Liver (tissue), 9 donors: Measurements from ENCODE around the gene MAN2A2. TPM values are rescaled to one million over a fixed set of nuclear protein-coding genes. Genes with fewer than 3 reads are reported as not detected.

ENCODE experiments used
- DNase-seq: peaks from one replicate; pipeline ENCODE4 v3.0.0-alpha.2; 2017; ENCODE audit warnings: low spot score
- H3K27ac ChIP-seq, 2 donors: one replicate each; pipeline ENCODE4 v1.7.0; 2013; ENCODE audit warnings: inconsistent platforms in 2 of 2, low read length in 2 of 2, control low read depth in 1 of 2, low read depth in 1 of 2, mild to moderate bottlenecking in 1 of 2
- H3K27me3 ChIP-seq, 4 donors: one replicate each; pipeline versions ENCODE4 v1.6.1 to v1.7.0; 2013; ENCODE audit warnings: low read length in 3 of 4, inconsistent platforms in 1 of 4, mild to moderate bottlenecking in 1 of 4, moderate library complexity in 1 of 4; ENCODE audit not compliant: control insufficient read depth in 4 of 4, insufficient read depth in 4 of 4
- H3K36me3 ChIP-seq, 4 donors: one replicate each; pipeline versions ENCODE4 v1.6.1 to v1.7.0; 2013; ENCODE audit warnings: low read length in 3 of 4, mild to moderate bottlenecking in 3 of 4, low read depth in 1 of 4, moderate library complexity in 1 of 4; ENCODE audit not compliant: control insufficient read depth in 4 of 4, insufficient read depth in 3 of 4
- H3K4me1 ChIP-seq, 4 donors: one replicate each; pipeline versions ENCODE4 v1.6.1 to v1.7.0; 2013; ENCODE audit warnings: low read length in 3 of 4, mild to moderate bottlenecking in 3 of 4, moderate library complexity in 1 of 4; ENCODE audit not compliant: control insufficient read depth in 4 of 4, insufficient read depth in 4 of 4
- H3K4me3 ChIP-seq, 3 donors: one replicate each; pipeline versions ENCODE4 v1.6.1 to v1.7.0; 2013; ENCODE audit warnings: low read length in 3 of 3, control low read depth in 1 of 3, low read depth in 1 of 3, mild to moderate bottlenecking in 1 of 3
- H3K9ac ChIP-seq, 2 donors: one replicate each; pipeline ENCODE4 v1.7.0; 2013; ENCODE audit warnings: low read length in 2 of 2, mild to moderate bottlenecking in 2 of 2, moderate library complexity in 2 of 2, control low read depth in 1 of 2, low read depth in 1 of 2
- H3K9me3 ChIP-seq, 4 donors: one replicate each; pipeline versions ENCODE4 v1.6.1 to v1.7.0; 2013; ENCODE audit warnings: low read length in 3 of 4; ENCODE audit not compliant: control insufficient read depth in 4 of 4
- ATF3 ChIP-seq: IDR thresholded peaks from 2 replicates; pipeline ENCODE4 v1.6.1; 2016; ENCODE audit warnings: antibody characterized with exemption
- EGR1 ChIP-seq, 2 donors: IDR thresholded peaks; 2 replicates each; pipeline ENCODE4 v1.6.1; 2016 to 2018; ENCODE audit warnings: antibody characterized with exemption in 2 of 2, low read depth in 2 of 2
- FOXA1 ChIP-seq: IDR thresholded peaks from 2 replicates; pipeline ENCODE4 v1.6.1; 2016; ENCODE audit warnings: antibody characterized with exemption
- GABPA ChIP-seq, 2 donors: IDR thresholded peaks in 1 of 2; conservative IDR thresholded peaks in 1 of 2; 2 replicates each; pipeline ENCODE4 v1.6.1; 2016; ENCODE audit warnings: antibody characterized with exemption in 2 of 2, mild to moderate bottlenecking in 1 of 2, moderate library complexity in 1 of 2
- JUND ChIP-seq, 2 donors: IDR thresholded peaks; 2 replicates each; pipeline ENCODE4 v1.6.1; 2016; ENCODE audit warnings: antibody characterized with exemption in 2 of 2
- NR2F2 ChIP-seq: IDR thresholded peaks from 2 replicates; pipeline ENCODE4 v1.6.1; 2016; ENCODE audit warnings: antibody characterized with exemption
- RAD21 ChIP-seq, 2 donors: IDR thresholded peaks; 2 replicates each; pipeline ENCODE4 v1.6.1; 2016; ENCODE audit warnings: antibody characterized with exemption in 2 of 2, mild to moderate bottlenecking in 2 of 2
- RXRA ChIP-seq, 2 donors: IDR thresholded peaks; 2 replicates each; pipeline ENCODE4 v1.6.1; 2017 to 2018; ENCODE audit warnings: antibody characterized with exemption in 2 of 2, mild to moderate bottlenecking in 1 of 2
- TAF1 ChIP-seq: conservative IDR thresholded peaks from 2 replicates; pipeline ENCODE4 v1.6.1; 2016; ENCODE audit warnings: antibody characterized with exemption, mild to moderate bottlenecking
- YY1 ChIP-seq: IDR thresholded peaks from 2 replicates; pipeline ENCODE4 v1.6.1; 2016; ENCODE audit warnings: antibody characterized with exemption, mild to moderate bottlenecking
- WGBS: extraction: QIAGEN DNeasy Blood & Tissue Kit; methylation state at CpG from one replicate; pipeline ENCODE4 v1.1.7; 2013; 5-methylcytosine and 5-hydroxymethylcytosine counted together
- polyA plus RNA-seq, 2 donors: library from polyadenylated mRNA; stranded (reverse) in 1 of 2; unstranded in 1 of 2; fragments of 200-250 nt in 1 of 2; fragments of >200 nt in 1 of 2; fragmentation: Nextera tagmentation in 1 of 2; extraction: Ambion mirVana in 1 of 2; gene quantifications; one replicate each; pipeline versions ENCODE4 v1.2.1 to v1.2.3, GENCODE V29; 2013 to 2015
- total RNA-seq, 2 donors: library from RNA; depleted of rRNA; stranded (reverse); fragments of >200 nt; gene quantifications; one replicate each; pipeline ENCODE4 v1.2.3, GENCODE V29; 2014
- TF ChIP-seq, protein P1 (sequence below): IDR thresholded peaks from 2 replicates; pipeline ENCODE4 v1.6.1; 2016; ENCODE audit warnings: antibody characterized with exemption
- TF ChIP-seq, protein P2 (sequence below): IDR thresholded peaks from 2 replicates; pipeline ENCODE4 v1.6.1; 2016; ENCODE audit warnings: antibody characterized with exemption, mild to moderate bottlenecking
- donor health status: healthy.
- donor health status: healthy.
- donor health status: healthy.
- donor health status: healthy.
- donor health status: healthy.

Gene MAN2A2
- total and polyA plus RNA-seq, 4 donors = 17.3 to 111 (median 50.9) TPM

DNA sequence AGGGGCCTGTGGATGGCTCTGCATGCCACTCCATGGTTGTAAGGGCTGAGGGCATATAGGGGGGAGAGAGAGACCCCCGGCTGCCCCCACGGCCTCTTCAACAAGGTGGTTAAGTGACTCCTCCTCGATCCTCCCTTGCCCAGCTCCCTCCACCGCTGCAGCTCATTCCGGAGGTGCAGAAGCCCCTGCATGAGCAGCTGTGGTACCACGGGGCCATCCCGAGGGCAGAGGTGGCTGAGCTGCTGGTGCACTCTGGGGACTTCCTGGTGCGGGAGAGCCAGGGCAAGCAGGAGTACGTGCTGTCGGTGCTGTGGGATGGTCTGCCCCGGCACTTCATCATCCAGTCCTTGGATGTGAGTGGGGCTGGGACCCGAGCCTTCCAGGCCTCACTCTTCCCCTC is 12.3 kb upstream of the MAN2A2 start:
- DNase-seq = no peak

DNA sequence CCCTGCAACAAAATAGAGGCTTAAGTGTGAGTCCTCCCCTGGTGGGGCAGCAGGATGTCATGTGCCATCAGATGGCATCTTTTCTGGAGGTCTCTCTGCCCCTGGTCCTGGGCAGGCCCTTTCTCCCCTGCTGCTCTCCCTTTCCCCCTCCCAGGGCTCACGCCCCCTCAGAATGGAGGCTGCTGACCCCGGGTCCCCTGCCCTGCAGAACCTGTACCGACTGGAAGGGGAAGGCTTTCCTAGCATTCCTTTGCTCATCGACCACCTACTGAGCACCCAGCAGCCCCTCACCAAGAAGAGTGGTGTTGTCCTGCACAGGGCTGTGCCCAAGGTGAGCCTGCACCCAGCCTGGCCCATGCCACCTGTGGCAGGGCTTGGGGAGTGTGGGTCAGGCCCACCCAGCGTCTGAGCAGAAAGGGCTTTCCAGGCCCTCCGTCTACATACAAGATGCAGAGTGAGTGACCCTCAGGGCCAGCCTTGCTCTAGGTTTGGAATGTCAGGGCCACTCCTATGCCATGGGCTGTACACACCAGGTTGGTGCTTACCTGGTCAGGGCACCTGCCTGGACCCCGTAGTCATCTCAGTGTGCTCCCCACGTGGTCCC is 11.7 kb upstream of the MAN2A2 start:
- no peak for DNase-seq
- Histone ChIP-seq H3K27ac (no peak overlapping the region), H3K36me3 (peaks cover 28 to 79% (median 43%) of the 10 kb centered on the region in 4 donors), H3K4me1 (peaks cover 0 to 9% (median 8%) of the 10 kb centered on the region in 4 donors), H3K4me3 (no peak overlapping the region), H3K27me3 (no peaks in the 10 kb centered on the region), H3K9ac (no peak overlapping the region), H3K9me3 (no peaks in the 10 kb centered on the region)
- TF ChIP-seq TAF1 (no peak), RAD21 (IDR thresholded peaks at IDR 0.05) (no peak), EGR1 (IDR thresholded peaks at IDR 0.05; ENCODE audit: low read depth in 2 of 2) (no peak), ATF3 (no peak), RXRA (IDR thresholded peaks at IDR 0.05) (no peak), FOXA1 (no peak), JUND (IDR thresholded peaks at IDR 0.05) (no peak), GABPA (IDR thresholded peaks at IDR 0.05 in 1 of 2, conservative IDR thresholded peaks at IDR 0.05 in 1 of 2) (no peak), NR2F2 (no peak), YY1 (no peak)
- TF ChIP-seq, protein P1, sequence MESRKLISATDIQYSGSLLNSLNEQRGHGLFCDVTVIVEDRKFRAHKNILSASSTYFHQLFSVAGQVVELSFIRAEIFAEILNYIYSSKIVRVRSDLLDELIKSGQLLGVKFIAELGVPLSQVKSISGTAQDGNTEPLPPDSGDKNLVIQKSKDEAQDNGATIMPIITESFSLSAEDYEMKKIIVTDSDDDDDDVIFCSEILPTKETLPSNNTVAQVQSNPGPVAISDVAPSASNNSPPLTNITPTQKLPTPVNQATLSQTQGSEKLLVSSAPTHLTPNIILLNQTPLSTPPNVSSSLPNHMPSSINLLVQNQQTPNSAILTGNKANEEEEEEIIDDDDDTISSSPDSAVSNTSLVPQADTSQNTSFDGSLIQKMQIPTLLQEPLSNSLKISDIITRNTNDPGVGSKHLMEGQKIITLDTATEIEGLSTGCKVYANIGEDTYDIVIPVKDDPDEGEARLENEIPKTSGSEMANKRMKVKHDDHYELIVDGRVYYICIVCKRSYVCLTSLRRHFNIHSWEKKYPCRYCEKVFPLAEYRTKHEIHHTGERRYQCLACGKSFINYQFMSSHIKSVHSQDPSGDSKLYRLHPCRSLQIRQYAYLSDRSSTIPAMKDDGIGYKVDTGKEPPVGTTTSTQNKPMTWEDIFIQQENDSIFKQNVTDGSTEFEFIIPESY = no peak
- TF ChIP-seq, protein P2, sequence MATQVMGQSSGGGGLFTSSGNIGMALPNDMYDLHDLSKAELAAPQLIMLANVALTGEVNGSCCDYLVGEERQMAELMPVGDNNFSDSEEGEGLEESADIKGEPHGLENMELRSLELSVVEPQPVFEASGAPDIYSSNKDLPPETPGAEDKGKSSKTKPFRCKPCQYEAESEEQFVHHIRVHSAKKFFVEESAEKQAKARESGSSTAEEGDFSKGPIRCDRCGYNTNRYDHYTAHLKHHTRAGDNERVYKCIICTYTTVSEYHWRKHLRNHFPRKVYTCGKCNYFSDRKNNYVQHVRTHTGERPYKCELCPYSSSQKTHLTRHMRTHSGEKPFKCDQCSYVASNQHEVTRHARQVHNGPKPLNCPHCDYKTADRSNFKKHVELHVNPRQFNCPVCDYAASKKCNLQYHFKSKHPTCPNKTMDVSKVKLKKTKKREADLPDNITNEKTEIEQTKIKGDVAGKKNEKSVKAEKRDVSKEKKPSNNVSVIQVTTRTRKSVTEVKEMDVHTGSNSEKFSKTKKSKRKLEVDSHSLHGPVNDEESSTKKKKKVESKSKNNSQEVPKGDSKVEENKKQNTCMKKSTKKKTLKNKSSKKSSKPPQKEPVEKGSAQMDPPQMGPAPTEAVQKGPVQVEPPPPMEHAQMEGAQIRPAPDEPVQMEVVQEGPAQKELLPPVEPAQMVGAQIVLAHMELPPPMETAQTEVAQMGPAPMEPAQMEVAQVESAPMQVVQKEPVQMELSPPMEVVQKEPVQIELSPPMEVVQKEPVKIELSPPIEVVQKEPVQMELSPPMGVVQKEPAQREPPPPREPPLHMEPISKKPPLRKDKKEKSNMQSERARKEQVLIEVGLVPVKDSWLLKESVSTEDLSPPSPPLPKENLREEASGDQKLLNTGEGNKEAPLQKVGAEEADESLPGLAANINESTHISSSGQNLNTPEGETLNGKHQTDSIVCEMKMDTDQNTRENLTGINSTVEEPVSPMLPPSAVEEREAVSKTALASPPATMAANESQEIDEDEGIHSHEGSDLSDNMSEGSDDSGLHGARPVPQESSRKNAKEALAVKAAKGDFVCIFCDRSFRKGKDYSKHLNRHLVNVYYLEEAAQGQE = no peak
- WGBS = 89% methylated on average over 8 of the region's 8 CpGs

More for the DNA sequence above, 12.3 kb upstream of the MAN2A2 start:
- no peak for TF ChIP-seq NR2F2
- no peak for TF ChIP-seq JUND (IDR thresholded peaks at IDR 0.05)
- TF ChIP-seq RXRA (IDR thresholded peaks at IDR 0.05) = no peak
- TF ChIP-seq ATF3 = no peak
- H3K27me3 ChIP-seq = no peaks in the 10 kb centered on the region
- H3K27ac ChIP-seq = no peak overlapping the region
- H3K9me3 ChIP-seq = no peaks in the 10 kb centered on the region
- peaks cover 2 to 15% (median 14%) of the 10 kb centered on the region in 4 donors for H3K4me1 ChIP-seq
- no peak overlapping the region for H3K4me3 ChIP-seq
- no peak overlapping the region for H3K9ac ChIP-seq
- peaks cover 28 to 73% (median 41%) of the 10 kb centered on the region in 4 donors for H3K36me3 ChIP-seq
- 93% methylated on average over 12 of the region's 12 CpGs for WGBS
